Activated CD8-positive, alpha-beta memory T cell treated with anti-CD3 and anti-CD28 coated beads, Interleukin-2, amount 10 ng/mL, durations not matched to agents 7 days and 5 days (primary cell): Measurements from ENCODE around the gene SLC9A1. TPM values are rescaled to one million over a fixed set of nuclear protein-coding genes. Genes with fewer than 3 reads are reported as not detected.
A peak's percentile ranks its signal among the peaks of the same experiment; 100 is the strongest.

Source experiments
- ATAC-seq: fragments of 150-1000 bp; cut with Tn5 transposase; one replicate; pipeline ENCODE4 v1.10.0; 2021; ENCODE audit warnings: moderate library complexity
- CTCF ChIA-PET: fragments of 350-600 bp; sonication (Branson Sonifier 250); formaldehyde crosslinking; loops from one replicate; lab custom pipeline; 2021; ENCODE audit warnings: antibody characterized with exemption; lab: Charles Lee
- DNase-seq: peaks from one replicate; pipeline ENCODE4 v3.0.0-alpha.2; 2020
- H3K27ac Mint-ChIP-seq: one replicate; pipeline ENCODE4 v1.8.0; 2021; ENCODE audit warnings: mild to moderate bottlenecking, mixed read lengths
- H3K27me3 Mint-ChIP-seq: one replicate; pipeline ENCODE4 v1.8.0; 2021; ENCODE audit warnings: mixed read lengths
- H3K36me3 Mint-ChIP-seq: one replicate; pipeline ENCODE4 v1.8.0; 2021; ENCODE audit warnings: mild to moderate bottlenecking, mixed read lengths
- H3K4me1 Mint-ChIP-seq: one replicate; pipeline ENCODE4 v1.8.0; 2021; ENCODE audit warnings: mixed read lengths
- H3K4me3 Mint-ChIP-seq: one replicate; pipeline ENCODE4 v1.8.0; 2021; ENCODE audit warnings: mild to moderate bottlenecking, moderate library complexity, mixed read lengths
- H3K9me3 Mint-ChIP-seq: one replicate; pipeline ENCODE4 v1.8.0; 2022; ENCODE audit warnings: low read depth, mixed read lengths
- total RNA-seq, 2 experiments: library from RNA; stranded (reverse); gene quantifications; one replicate each; pipeline ENCODE4 v1.2.3, GENCODE V29; 2021

SLC9A1 gene
- total RNA-seq, 2 experiments from 2014 or later = 25.8 to 26.3 TPM

DNA sequence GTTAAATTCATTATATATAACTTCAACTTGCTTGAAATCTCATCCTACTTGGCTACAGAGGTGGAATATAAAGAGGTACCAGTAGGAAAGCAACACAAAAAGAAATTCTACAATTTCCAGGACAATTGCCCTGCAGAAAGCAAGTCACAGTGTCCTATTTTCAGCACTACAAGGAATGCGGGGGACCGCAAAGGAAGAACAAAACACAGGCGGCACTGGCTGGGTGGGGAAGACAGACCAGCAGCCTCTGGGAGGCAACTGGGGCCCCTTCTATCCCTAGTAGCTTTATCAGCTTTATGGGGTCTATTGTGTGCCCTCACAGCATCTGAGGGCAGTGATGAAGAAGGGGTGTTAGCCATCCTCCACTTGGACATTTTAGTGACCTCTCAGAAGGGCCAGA is 30.5 kb downstream of the SLC9A1 start:
- no peak overlapping the region for H3K27ac Mint-ChIP-seq
- DNase-seq (no peak), ATAC-seq (no peak)
- CTCF ChIA-PET = interaction anchor here (0.8 to 0.9 kb wide), 2 partner anchors 10 to 14 kb away, joined by 3 read pairs; no protein-coding TSS in a partner anchor
- no peaks in the 10 kb centered on the region for H3K9me3 Mint-ChIP-seq
- H3K36me3 Mint-ChIP-seq = no peaks in the 10 kb centered on the region
- H3K27me3 Mint-ChIP-seq = no peaks in the 10 kb centered on the region
- H3K4me3 Mint-ChIP-seq = no peak overlapping the region
- peaks cover 2% of the 10 kb centered on the region for H3K4me1 Mint-ChIP-seq

DNA sequence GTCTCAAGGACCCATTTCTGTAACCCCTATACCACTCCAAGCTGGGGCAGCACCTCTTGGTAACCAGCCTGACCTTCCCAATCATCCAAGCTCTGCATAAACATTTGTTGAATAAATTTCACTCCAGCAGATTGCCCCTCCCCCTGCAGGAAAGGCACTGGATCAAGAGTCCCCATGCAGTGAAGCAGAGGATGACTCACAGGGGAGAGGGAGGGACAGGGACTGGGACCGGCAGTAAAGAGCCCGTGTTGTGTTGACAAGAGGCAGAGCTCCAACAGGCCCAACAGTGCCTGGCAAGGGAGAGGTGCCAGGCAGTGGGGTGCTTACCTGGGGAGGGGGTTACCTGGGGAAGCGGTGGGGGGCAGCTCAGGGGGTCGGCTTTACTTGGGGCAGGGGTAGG is 32.3 kb downstream of the SLC9A1 start:
- H3K27ac Mint-ChIP-seq = no peak overlapping the region

DNA sequence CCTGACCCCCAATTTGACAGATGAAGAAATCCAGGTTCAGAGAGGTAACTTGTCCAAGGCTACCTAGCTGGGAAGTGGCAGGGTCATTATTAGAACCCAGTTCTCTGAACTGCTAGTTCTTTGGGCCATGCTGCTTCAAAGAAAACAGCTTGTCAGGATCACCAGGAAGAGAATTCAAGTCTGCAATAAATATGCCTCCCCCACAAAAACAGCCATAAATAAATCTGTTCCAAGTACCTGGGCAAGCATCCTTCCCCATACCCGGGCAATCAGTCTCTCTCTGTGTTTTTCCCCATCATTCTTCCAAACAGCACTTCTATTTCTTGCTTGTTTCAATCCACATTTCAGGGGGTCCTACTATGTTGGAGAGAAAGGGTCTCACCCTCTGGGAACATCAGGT is 34.1 kb downstream of the SLC9A1 start:
- ATAC-seq = no peak
- Mint-ChIP-seq H3K4me1 (peaks cover 9% of the 10 kb centered on the region), H3K9me3 (no peaks in the 10 kb centered on the region), H3K4me3 (no peak overlapping the region), H3K36me3 (no peaks in the 10 kb centered on the region), H3K27ac (no peak overlapping the region), H3K27me3 (no peaks in the 10 kb centered on the region)
- no peak for DNase-seq
- CTCF ChIA-PET = interaction anchor here (1.5 kb wide), 1 partner anchor 9 kb away, joined by 5 read pairs; no protein-coding TSS in a partner anchor

More for the DNA sequence above, 32.3 kb downstream of the SLC9A1 start:
- Mint-ChIP-seq H3K4me1 (peaks cover 2% of the 10 kb centered on the region), H3K27me3 (no peaks in the 10 kb centered on the region), H3K9me3 (no peaks in the 10 kb centered on the region), H3K4me3 (no peak overlapping the region), H3K36me3 (no peaks in the 10 kb centered on the region)
- ATAC-seq = no peak
- CTCF ChIA-PET = interaction anchor here (1.1 kb wide), 1 partner anchor 434 kb away, joined by 3 read pairs; no protein-coding TSS in a partner anchor
- DNase-seq = no peak

DNA sequence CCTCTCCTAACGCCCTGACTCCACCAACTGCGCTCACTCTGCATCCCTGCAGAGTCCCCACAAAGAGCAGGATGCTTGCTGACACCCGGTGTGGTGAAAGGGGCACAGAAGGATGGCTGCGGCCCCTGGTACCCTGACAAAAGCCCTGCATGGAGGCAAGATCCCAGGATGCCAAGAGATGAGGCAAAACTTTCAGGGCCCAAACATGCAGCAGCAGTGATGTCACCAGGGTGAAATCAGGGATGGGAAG is 36.6 kb downstream of the SLC9A1 start:
- Mint-ChIP-seq H3K27me3 (no peaks in the 10 kb centered on the region), H3K36me3 (no peaks in the 10 kb centered on the region), H3K4me3 (no peak overlapping the region), H3K4me1 (peaks cover 25% of the 10 kb centered on the region), H3K27ac (no peak overlapping the region), H3K9me3 (no peaks in the 10 kb centered on the region)
- DNase-seq = no peak
- CTCF ChIA-PET = interaction anchor here (0.9 to 1.9 kb wide), 2 partner anchors 16 to 116 kb away, joined by 3 to 10 read pairs; partner anchors contain the start of gene WDTC1
- no peak for ATAC-seq

DNA sequence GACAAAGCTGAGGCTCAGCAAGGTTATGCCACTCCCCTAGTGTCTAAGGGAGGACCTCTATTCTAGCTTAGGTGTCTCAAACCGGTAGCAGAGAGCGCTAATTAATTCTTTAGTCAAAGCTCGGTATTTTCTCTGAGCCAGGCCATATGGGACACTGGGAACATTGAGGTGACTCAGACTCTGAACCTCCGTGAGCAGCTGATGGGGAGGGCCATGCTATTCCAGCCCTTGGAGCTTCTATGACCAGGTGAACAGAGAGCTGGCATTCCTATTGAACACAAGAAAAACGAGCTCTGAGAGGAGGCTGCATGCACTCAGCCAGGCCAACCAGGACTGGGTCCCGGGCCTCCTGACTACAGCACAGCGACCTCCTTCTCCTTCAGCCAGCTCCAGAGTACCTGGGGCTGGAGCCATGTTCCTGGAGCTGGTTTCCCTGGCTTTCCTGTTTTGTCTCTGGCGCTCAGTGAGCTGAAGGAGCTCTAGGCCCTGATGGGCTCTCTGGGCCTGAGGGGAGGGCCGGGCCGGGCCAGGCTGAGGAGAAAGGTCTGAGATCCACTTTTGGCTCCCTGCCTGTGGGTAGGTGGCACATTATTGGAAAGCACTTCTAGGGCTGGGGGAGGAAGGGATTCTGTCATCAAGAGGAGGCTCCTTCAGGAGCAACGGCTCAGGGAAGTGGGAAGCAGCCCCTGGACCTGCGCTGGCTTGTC is 37.0 kb downstream of the SLC9A1 start:
- H3K27ac Mint-ChIP-seq = no peak overlapping the region
- CTCF ChIA-PET = interaction anchor here (0.9 to 1.9 kb wide), 3 partner anchors 9 to 116 kb away, joined by 3 to 10 read pairs (median 3); partner anchors contain the start of gene WDTC1

DNA sequence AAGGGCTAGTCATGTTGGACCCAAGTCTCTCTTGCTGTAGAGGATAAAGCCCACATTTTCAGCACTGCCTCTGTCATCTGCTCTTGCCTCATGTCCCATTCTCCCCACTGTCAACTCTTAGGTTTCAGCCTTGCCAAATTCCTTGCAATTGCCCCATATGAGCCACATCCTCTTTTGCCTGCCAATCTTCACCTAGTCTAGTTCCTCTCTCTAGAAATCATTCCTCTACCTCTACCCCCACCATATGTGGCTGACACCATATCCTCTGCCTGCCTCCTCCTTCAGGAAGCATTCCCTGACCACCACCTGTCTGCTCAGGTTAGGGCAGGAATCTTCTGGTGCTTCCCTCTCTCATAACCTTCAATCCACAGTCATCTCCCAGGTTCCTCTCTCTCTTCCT is 38.2 kb downstream of the SLC9A1 start:
- Mint-ChIP-seq H3K27ac (no peak overlapping the region), H3K4me1 (peaks cover 38% of the 10 kb centered on the region)

More for the DNA sequence above, 37.0 kb downstream of the SLC9A1 start:
- Mint-ChIP-seq H3K4me3 (no peak overlapping the region), H3K36me3 (peaks cover 2% of the 10 kb centered on the region), H3K27me3 (no peaks in the 10 kb centered on the region), H3K4me1 (peaks cover 28% of the 10 kb centered on the region), H3K9me3 (no peaks in the 10 kb centered on the region)
- DNase-seq = no peak
- no peak for ATAC-seq

DNA sequence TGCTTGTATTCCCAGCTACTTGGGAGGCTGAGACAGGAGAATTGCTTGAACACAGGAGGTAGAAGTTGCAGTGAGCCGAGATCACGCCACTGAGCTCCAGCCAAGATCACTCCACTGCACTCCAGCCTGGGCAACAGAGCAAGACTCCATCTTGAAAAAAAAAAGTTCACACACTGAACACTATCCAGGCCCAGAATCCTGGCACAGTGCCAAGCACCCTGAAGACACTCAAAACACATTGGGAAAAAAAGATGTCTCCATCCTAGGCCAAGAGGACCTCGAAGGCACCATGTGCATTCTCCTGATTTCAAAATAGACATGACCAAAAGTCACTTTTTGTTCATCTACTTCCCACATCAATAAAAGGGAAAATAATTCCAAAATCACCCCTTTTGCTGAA is 38.7 kb downstream of the SLC9A1 start:
- no peak overlapping the region for H3K27ac Mint-ChIP-seq
- no peaks in the 10 kb centered on the region for H3K27me3 Mint-ChIP-seq
- peaks cover 42% of the 10 kb centered on the region for H3K4me1 Mint-ChIP-seq
- H3K4me3 Mint-ChIP-seq = no peak overlapping the region
- peaks cover 3% of the 10 kb centered on the region for H3K36me3 Mint-ChIP-seq
- no peaks in the 10 kb centered on the region for H3K9me3 Mint-ChIP-seq
- DNase-seq (no peak), ATAC-seq (no peak)
- CTCF ChIA-PET = interaction anchor here (1.0 kb wide), 2 partner anchors 70 to 164 kb away, joined by 3 to 5 read pairs; no protein-coding TSS in a partner anchor

More for the DNA sequence above, 38.2 kb downstream of the SLC9A1 start:
- peaks cover 3% of the 10 kb centered on the region for H3K36me3 Mint-ChIP-seq
- H3K4me3 Mint-ChIP-seq = no peak overlapping the region
- DNase-seq (no peak), ATAC-seq (no peak)
- no peaks in the 10 kb centered on the region for H3K27me3 Mint-ChIP-seq
- CTCF ChIA-PET = interaction anchor here (0.6 to 1.9 kb wide), 2 partner anchors 14 to 169 kb away, joined by 3 to 10 read pairs; no protein-coding TSS in a partner anchor
- H3K9me3 Mint-ChIP-seq = no peaks in the 10 kb centered on the region

DNA sequence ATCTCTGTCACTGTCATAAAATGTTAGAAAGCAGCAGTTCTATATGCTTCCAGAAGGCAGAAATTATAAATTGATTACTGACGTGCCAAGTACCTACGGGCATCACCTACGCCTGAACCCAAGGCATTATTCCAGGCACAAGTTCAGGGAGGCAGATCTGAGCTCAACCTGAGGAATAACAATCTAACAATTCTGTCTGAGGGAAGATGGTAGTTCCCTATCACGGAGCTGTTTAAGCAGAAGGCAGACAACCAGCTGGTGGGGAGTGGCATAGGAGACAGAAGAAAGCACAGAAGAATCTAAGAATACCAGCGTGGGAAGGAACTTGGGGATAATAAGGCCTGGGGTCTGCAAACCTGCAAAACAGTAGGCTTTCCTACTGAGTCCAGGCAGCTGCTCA is 40.4 kb downstream of the SLC9A1 start:
- no peaks in the 10 kb centered on the region for H3K9me3 Mint-ChIP-seq
- ATAC-seq (no peak), DNase-seq (no peak)
- CTCF ChIA-PET = interaction anchor here (0.8 to 4.4 kb wide), 7 partner anchors 10 to 186 kb away, joined by 3 to 15 read pairs (median 4); partner anchors contain the start of gene SLC9A1
- no peak overlapping the region for H3K4me3 Mint-ChIP-seq
- peaks cover 3% of the 10 kb centered on the region for H3K36me3 Mint-ChIP-seq
- peaks cover 44% of the 10 kb centered on the region for H3K4me1 Mint-ChIP-seq
- no peak overlapping the region for H3K27ac Mint-ChIP-seq
- H3K27me3 Mint-ChIP-seq = no peaks in the 10 kb centered on the region

DNA sequence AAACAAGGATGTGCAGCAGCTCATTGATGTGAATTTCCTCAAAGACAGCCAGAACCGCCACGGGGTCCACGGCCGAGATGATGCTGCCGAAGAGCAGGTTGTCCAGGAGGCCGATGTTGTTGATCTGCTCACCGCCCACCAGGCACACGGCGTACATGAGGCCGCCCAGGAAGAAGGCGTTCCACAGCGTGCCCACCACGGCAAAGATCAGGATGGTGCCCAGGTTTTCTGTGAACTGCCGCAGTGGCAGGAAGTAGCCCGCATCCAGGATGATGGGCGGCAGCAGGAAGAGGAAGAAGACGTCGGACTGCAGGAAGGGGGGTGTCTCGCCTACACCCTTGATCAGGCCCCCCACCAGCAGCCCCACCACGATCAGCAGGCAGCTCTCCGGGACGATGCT is 41.1 kb downstream of the SLC9A1 start:
- peaks cover 3% of the 10 kb centered on the region for H3K36me3 Mint-ChIP-seq
- no peaks in the 10 kb centered on the region for H3K27me3 Mint-ChIP-seq
- peak overlapping the region; percentile 13 for H3K4me3 Mint-ChIP-seq
- CTCF ChIA-PET = interaction anchor here (0.8 to 5.8 kb wide), 4 partner anchors 38 to 187 kb away, joined by 4 to 60 read pairs (median 10); partner anchors contain the start of gene SLC9A1
- no peaks in the 10 kb centered on the region for H3K9me3 Mint-ChIP-seq
- DNase-seq = no peak
- no peak for ATAC-seq
- peaks cover 48% of the 10 kb centered on the region for H3K4me1 Mint-ChIP-seq
- H3K27ac Mint-ChIP-seq = peak overlapping the region; percentile 18

DNA sequence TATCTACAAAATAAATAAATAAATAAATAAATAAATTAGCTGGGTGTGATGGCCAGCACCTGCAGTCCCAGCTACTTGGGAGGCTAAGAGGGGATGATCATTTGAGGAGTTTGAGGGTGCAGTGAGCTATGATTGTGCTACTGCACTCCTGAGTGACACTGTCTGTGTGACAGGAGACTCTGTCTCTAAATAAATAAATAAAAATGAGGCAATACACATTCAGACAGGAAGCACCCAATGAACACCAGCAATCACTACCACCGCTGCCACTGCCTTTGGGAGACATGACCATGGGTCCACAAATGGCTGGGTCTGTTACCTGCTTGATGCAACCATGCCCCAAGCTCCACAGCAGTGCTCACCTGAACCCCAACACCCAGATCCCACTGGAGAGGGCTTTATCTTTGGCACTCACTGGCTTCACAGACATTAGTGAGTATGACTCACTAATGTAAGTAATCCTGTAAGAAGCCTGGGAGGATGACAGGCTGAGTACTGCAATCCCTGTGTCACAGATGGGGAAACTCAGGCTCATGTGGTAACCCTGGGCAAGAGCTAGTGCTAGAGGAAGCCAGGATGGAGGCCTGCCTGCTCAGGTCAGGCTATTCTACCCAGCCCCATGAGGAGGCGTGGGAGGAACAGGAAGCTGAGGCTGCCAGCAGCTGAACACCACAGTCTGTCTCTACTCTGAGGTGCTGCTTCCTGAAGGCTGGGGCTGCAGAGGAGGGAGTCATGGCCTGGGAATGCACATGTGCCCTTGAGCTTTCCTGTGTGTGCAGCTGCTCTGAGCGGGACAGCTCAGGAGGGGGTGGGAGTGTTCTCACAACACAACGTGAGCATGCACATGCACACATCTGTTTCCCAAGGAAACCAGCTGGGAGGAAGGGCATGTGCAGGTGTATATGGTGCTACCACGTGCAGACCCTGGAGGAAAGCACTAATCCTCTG is 43.0 kb downstream of the SLC9A1 start:
- no peaks in the 10 kb centered on the region for H3K9me3 Mint-ChIP-seq
- peaks cover 47% of the 10 kb centered on the region for H3K4me1 Mint-ChIP-seq
- DNase-seq (peak; percentile 87), ATAC-seq (peak; percentile 99)
- H3K27me3 Mint-ChIP-seq = no peaks in the 10 kb centered on the region
- peaks cover 3% of the 10 kb centered on the region for H3K36me3 Mint-ChIP-seq
- no peak overlapping the region for H3K4me3 Mint-ChIP-seq
- H3K27ac Mint-ChIP-seq = peak overlapping the region; percentile 83
- CTCF ChIA-PET = interaction anchor here (1.0 to 5.8 kb wide), 22 partner anchors 9 to 283 kb away, joined by 3 to 60 read pairs (median 6); partner anchors contain the start of gene SLC9A1

DNA sequence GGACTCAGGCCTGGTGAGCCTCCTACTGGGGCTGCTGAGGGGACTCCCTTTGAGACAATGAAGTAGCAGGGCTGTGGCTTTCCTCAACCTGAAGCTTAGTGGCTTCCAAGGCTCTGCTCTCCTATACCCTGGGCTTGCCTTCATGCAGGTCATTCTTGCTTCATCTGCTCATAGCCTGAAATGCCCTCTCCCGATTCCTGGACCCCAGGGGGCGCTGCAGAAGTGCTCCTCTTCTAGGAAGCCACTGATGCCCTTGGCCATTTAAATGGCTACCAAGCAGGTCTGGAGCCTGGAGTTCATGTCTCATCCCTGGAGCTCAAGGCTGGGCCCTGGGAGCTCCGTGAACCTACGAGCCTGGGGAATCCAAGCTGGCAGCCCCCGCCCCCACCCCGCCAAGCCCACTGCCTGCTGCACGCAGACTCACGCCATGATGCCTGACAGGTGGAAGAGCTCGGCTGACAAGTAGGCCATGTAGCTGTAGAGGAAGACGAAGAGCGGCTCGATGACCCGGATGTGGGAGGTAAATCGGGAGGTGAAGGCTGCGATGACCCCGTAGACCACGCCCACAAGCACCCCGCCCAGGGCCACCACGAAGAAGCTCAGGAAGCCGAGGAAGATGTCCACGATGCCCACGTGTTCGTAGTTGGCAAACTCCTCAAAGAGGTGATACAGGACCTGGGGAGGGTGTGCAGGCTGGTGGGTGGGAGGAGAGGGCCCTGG is 45.7 kb downstream of the SLC9A1 start:
- Mint-ChIP-seq H3K4me3 (no peak overlapping the region), H3K27me3 (no peaks in the 10 kb centered on the region), H3K4me1 (peaks cover 32% of the 10 kb centered on the region), H3K27ac (no peak overlapping the region), H3K9me3 (no peaks in the 10 kb centered on the region), H3K36me3 (peaks cover 4% of the 10 kb centered on the region)
- CTCF ChIA-PET = interaction anchor here (0.7 to 5.8 kb wide), 11 partner anchors 8 to 187 kb away, joined by 3 to 60 read pairs (median 3); partner anchors contain the start of gene SLC9A1
- DNase-seq = peak; percentile 53
- ATAC-seq = no peak

DNA sequence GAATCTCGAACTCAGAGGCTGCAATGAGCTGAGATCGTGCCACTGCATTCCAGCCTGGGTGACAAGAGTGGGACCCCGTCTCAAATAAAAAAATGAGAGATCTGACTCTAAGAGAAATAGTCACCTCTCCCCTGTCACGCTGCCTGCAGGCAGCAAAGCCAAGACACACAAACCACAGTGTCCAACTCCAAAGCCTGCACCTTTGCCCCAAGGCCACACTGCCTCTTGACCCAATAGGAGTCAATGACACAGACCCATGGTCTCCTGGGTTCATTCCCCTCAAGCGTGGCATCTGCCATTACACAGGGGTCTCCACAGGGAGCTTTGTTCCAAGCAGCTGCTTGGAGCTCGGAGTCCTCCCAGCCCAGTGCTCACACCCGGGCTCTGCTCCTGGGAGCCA is 46.3 kb downstream of the SLC9A1 start:
- DNase-seq (no peak), ATAC-seq (no peak)
- H3K9me3 Mint-ChIP-seq = no peaks in the 10 kb centered on the region
- H3K36me3 Mint-ChIP-seq = peaks cover 4% of the 10 kb centered on the region
- H3K4me3 Mint-ChIP-seq = no peak overlapping the region
- no peaks in the 10 kb centered on the region for H3K27me3 Mint-ChIP-seq
- H3K27ac Mint-ChIP-seq = no peak overlapping the region
- CTCF ChIA-PET = interaction anchor here (3.7 to 5.8 kb wide), 3 partner anchors 10 to 65 kb away, joined by 12 to 60 read pairs (median 24); partner anchors contain the start of gene SLC9A1
- H3K4me1 Mint-ChIP-seq = peaks cover 25% of the 10 kb centered on the region
